GM23338 (cell line): Measurements from ENCODE around the gene PPM1L.

Experiments used
- CTCF ChIP-seq, 2 experiments: fragments of 200-600 bp in 1 of 2; sonication (generic) in 1 of 2; conservative IDR thresholded peaks; 2 replicates each; pipeline versions ENCODE4 v1.5.1 to v1.6.1; 2016 to 2017; ENCODE audit warnings: antibody characterized with exemption in 2 of 2, low read depth in 2 of 2, mild to moderate bottlenecking in 2 of 2, moderate library complexity in 1 of 2
- EZH2 ChIP-seq: fragments of 200-600 bp; sonication (generic); IDR thresholded peaks from one replicate; pipeline ENCODE4 v1.8.0; 2017; ENCODE audit warnings: antibody characterized with exemption, mild to moderate bottlenecking, low read depth; ENCODE audit not compliant: unreplicated experiment
- EZH2phosphoT487 ChIP-seq: fragments of 200-600 bp; sonication (generic); IDR thresholded peaks from one replicate; pipeline ENCODE4 v1.8.1; 2018; ENCODE audit warnings: antibody characterized with exemption; ENCODE audit not compliant: unreplicated experiment
- POLR2AphosphoS5 ChIP-seq: IDR thresholded peaks from 2 replicates; pipeline ENCODE4 v1.6.1; 2016; ENCODE audit warnings: antibody characterized with exemption, low read depth

- TF ChIP-seq POLR2AphosphoS5: no peak
- no peak for TF ChIP-seq CTCF (conservative IDR thresholded peaks at IDR 0.05; ENCODE audit: low read depth in 2 of 2)
- TF ChIP-seq EZH2phosphoT487: no peak
- TF ChIP-seq EZH2: no peak
These were observed 243.2 kb downstream of the PPM1L start for GRCh38 chr3:160999274-160999673.
